Hepatocyte (in vitro differentiated cells): Measurements from ENCODE around the gene GRAP2. TPM values are rescaled to one million over a fixed set of nuclear protein-coding genes. Genes with fewer than 3 reads are reported as not detected.

Experiments used
- DNase-seq: peaks from one replicate; pipeline ENCODE4 v3.0.0-alpha.2; 2016; ENCODE audit warnings: low spot score
- H2AFZ ChIP-seq: fragments of 200-600 bp; sonication (generic); 2 replicates; pipeline ENCODE4 v1.6.0; 2016; ENCODE audit warnings: antibody characterized with exemption, mild to moderate bottlenecking
- H3K27ac ChIP-seq: fragments of 200-600 bp; sonication (generic); 2 replicates; pipeline ENCODE4 v1.5.1; 2016; ENCODE audit warnings: mild to moderate bottlenecking
- H3K27me3 ChIP-seq: fragments of 200-600 bp; sonication (generic); 2 replicates; pipeline ENCODE4 v1.6.1; 2016
- H3K36me3 ChIP-seq: fragments of 200-600 bp; sonication (generic); replicated peaks from 2 replicates; pipeline ENCODE4 v1.5.1; 2016; ENCODE audit warnings: low read depth; ENCODE audit not compliant: insufficient read depth
- H3K4me1 ChIP-seq: fragments of 200-600 bp; sonication (generic); 2 replicates; pipeline ENCODE4 v1.5.1; 2016; ENCODE audit warnings: mild to moderate bottlenecking, moderate library complexity; ENCODE audit not compliant: insufficient read depth
- H3K4me2 ChIP-seq: fragments of 200-600 bp; sonication (generic); 2 replicates; pipeline ENCODE4 v1.6.0; 2016
- H3K4me3 ChIP-seq: fragments of 200-600 bp; sonication (generic); 2 replicates; pipeline ENCODE4 v1.5.1; 2016; ENCODE audit warnings: mild to moderate bottlenecking
- H3K79me2 ChIP-seq: fragments of 200-600 bp; sonication (generic); 2 replicates; pipeline ENCODE4 v1.6.0; 2017; ENCODE audit warnings: mild to moderate bottlenecking
- H3K9me2 ChIP-seq: fragments of 200-600 bp; sonication (generic); replicated peaks from 2 replicates; pipeline ENCODE4 v1.6.0; 2017; ENCODE audit warnings: mild to moderate bottlenecking; ENCODE audit not compliant: insufficient read depth
- H3K9me3 ChIP-seq: fragments of 200-600 bp; sonication (generic); 2 replicates; pipeline ENCODE4 v1.5.1; 2016; ENCODE audit warnings: low read depth, mild to moderate bottlenecking
- H4K20me1 ChIP-seq: fragments of 200-600 bp; sonication (generic); 2 replicates; pipeline ENCODE4 v1.6.0; 2016; ENCODE audit warnings: mild to moderate bottlenecking; ENCODE audit not compliant: insufficient read depth, poor library complexity, severe bottlenecking
- EZH2 ChIP-seq: fragments of 200-600 bp; sonication (generic); IDR thresholded peaks from 2 replicates; pipeline ENCODE4 v1.6.1; 2016; ENCODE audit warnings: antibody characterized with exemption, mild to moderate bottlenecking, borderline replicate concordance
- EZH2phosphoT487 ChIP-seq: fragments of 200-600 bp; sonication (generic); IDR thresholded peaks from one replicate; pipeline ENCODE4 v1.6.1; 2018; ENCODE audit warnings: antibody characterized with exemption, mild to moderate bottlenecking, low read depth, moderate library complexity; ENCODE audit not compliant: unreplicated experiment, severe bottlenecking
- WGBS: methylation state at CpG from one replicate; pipeline ENCODE4 v1.1.6; 2016; ENCODE audit warnings: low lambda C conversion rate; ENCODE audit errors: missing lambda C conversion rate; 5-methylcytosine and 5-hydroxymethylcytosine counted together
- polyA plus RNA-seq: library from polyadenylated mRNA; unstranded; fragments of >200 nt; fragmentation: Nextera tagmentation; extraction: Ambion mirVana; gene quantifications from 2 replicates; pipeline ENCODE4 v1.2.1, GENCODE V29; 2016
- total RNA-seq: library from RNA; depleted of rRNA; stranded (reverse); fragments of >200 nt; gene quantifications from 2 replicates; pipeline ENCODE4 v1.2.3, GENCODE V29; 2014
- TF ChIP-seq, protein P1 (sequence below): fragments of 200-600 bp; sonication (generic); IDR thresholded peaks from 2 replicates; pipeline ENCODE4 v1.5.1; 2016; ENCODE audit warnings: antibody characterized with exemption, mild to moderate bottlenecking; ENCODE audit not compliant: poor library complexity

GRAP2 gene
- total and polyA plus RNA-seq, 2 experiments from 2014 or later = 0.51 TPM; not detected in 1

DNA sequence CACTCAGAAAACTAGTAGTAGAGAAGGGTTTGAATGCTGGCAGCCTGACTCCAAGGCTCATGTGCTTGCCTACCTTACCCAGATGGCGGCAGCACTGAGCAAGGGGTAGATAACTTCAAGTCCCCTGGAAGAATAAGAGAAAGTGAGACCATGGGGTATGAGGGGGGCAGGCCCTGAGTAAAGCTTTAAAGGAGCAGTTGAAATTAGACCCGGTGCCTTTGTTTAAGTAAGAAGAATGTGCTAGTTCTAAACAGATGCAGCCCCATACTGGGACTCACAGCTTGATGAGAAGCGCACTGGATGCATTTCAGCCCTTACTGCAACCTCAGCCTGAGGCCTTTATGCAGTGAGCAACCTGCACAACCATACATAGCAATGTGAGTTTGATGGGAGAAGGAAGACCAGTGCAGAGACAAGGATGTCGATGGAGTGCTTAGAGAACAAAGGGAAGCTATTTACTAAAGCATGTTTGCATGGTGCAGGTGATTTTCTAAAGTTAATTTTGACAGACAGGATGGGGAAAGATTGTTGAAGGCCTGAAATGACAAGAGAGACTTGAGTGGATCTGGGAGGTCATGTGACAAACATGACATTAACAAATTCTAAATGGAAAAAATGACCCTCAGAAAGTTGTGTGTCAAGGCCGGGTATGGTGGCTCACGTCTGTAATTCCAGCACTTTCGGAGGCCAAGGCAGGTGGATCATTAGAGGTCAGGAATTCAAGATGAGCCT, 32.2 kb downstream of the GRAP2 start:
- no peaks in the 10 kb centered on the region for H3K9me3 ChIP-seq
- H3K4me3 ChIP-seq = no peak overlapping the region
- no peaks in the 10 kb centered on the region for H3K36me3 ChIP-seq
- H3K4me1 ChIP-seq = peaks cover 6% of the 10 kb centered on the region
- DNase-seq = peak; percentile 36
- peaks cover 46% of the 10 kb centered on the region for H3K27me3 ChIP-seq
- no peaks in the 10 kb centered on the region for H3K9me2 ChIP-seq
- no peaks in the 10 kb centered on the region for H4K20me1 ChIP-seq
- TF ChIP-seq, protein P1, sequence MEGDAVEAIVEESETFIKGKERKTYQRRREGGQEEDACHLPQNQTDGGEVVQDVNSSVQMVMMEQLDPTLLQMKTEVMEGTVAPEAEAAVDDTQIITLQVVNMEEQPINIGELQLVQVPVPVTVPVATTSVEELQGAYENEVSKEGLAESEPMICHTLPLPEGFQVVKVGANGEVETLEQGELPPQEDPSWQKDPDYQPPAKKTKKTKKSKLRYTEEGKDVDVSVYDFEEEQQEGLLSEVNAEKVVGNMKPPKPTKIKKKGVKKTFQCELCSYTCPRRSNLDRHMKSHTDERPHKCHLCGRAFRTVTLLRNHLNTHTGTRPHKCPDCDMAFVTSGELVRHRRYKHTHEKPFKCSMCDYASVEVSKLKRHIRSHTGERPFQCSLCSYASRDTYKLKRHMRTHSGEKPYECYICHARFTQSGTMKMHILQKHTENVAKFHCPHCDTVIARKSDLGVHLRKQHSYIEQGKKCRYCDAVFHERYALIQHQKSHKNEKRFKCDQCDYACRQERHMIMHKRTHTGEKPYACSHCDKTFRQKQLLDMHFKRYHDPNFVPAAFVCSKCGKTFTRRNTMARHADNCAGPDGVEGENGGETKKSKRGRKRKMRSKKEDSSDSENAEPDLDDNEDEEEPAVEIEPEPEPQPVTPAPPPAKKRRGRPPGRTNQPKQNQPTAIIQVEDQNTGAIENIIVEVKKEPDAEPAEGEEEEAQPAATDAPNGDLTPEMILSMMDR = peak; percentile 41
- no peak for TF ChIP-seq EZH2phosphoT487
- TF ChIP-seq EZH2 = no peak
- H3K79me2 ChIP-seq = no peaks in the 10 kb centered on the region
- 68% methylated on average over 7 of the region's 7 CpGs for WGBS
- no peak overlapping the region for H3K27ac ChIP-seq
- H3K4me2 ChIP-seq = no peak overlapping the region
- no peak overlapping the region for H2AFZ ChIP-seq

DNA sequence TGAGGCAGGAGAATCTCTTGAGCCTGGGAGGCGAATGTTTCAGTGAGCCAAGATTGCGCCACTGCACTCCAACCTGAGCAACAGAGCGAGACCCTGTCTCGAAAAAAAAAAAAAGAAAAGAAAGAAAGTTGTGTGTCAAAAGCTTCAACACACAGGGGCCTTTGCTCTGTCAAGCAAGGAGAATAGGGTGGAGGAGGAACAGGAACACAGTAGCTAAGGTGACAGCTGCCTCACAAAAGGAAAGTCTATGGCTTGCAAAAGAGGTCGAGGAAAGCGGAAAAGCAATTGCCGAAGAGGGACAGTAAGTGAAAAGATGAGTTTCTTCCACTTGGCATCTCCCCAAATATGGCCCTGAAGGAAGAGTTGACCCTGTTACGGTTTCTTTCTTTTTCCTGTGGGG, 32.9 kb downstream of the GRAP2 start:
- H3K27me3 ChIP-seq = peaks cover 46% of the 10 kb centered on the region
- H3K27ac ChIP-seq = no peak overlapping the region
- WGBS = 92% methylated on average over 8 of the region's 8 CpGs
- no peaks in the 10 kb centered on the region for H3K79me2 ChIP-seq
- no peak overlapping the region for H3K4me2 ChIP-seq
- H4K20me1 ChIP-seq = no peaks in the 10 kb centered on the region
- H3K9me3 ChIP-seq = no peaks in the 10 kb centered on the region
- H3K9me2 ChIP-seq = no peaks in the 10 kb centered on the region
- no peak overlapping the region for H3K4me3 ChIP-seq
- H2AFZ ChIP-seq = no peak overlapping the region
- TF ChIP-seq EZH2phosphoT487 = no peak
- TF ChIP-seq, protein P1 = no peak
- no peak for TF ChIP-seq EZH2
- DNase-seq = no peak
- peaks cover 6% of the 10 kb centered on the region for H3K4me1 ChIP-seq
- H3K36me3 ChIP-seq = no peaks in the 10 kb centered on the region

GRCh38 chr22:39935116-39935515, 34.2 kb downstream of the GRAP2 start:
- H3K36me3 ChIP-seq = no peaks in the 10 kb centered on the region
- no peak overlapping the region for H2AFZ ChIP-seq
- H3K9me3 ChIP-seq = no peaks in the 10 kb centered on the region
- H3K27ac ChIP-seq = no peak overlapping the region
- no peak overlapping the region for H3K4me2 ChIP-seq
- DNase-seq = no peak
- no peaks in the 10 kb centered on the region for H3K79me2 ChIP-seq
- TF ChIP-seq EZH2phosphoT487 = no peak
- no peak for TF ChIP-seq EZH2
- TF ChIP-seq, protein P1 = no peak
- no peaks in the 10 kb centered on the region for H3K9me2 ChIP-seq
- no peaks in the 10 kb centered on the region for H4K20me1 ChIP-seq
- peaks cover 46% of the 10 kb centered on the region for H3K27me3 ChIP-seq
- H3K4me1 ChIP-seq = no peaks in the 10 kb centered on the region
- no peak overlapping the region for H3K4me3 ChIP-seq
- WGBS = 81% methylated on average over 4 of the region's 4 CpGs

DNA sequence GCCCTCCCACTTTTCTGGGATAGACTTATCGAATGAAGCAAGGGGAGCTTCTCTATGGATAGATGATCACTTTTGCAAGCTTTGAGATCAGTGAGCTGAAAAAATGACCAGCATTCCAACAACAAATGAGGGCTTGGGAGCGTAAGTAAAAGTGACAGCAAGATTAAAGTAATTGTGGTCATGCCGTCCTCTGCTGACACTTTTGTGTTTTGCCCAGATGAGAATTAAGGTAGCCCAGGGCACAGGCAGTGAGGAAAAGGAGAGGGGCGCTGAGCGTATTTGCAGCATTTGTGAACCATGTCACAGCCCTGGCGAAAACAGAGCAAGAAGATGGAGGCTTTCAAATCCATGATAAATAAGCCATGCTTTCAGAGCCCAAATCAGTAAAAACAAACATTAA, 34.7 kb downstream of the GRAP2 start:
- Histone ChIP-seq H3K4me3 (no peak overlapping the region), H3K9me2 (no peaks in the 10 kb centered on the region), H3K27me3 (peaks cover 45% of the 10 kb centered on the region), H3K79me2 (no peaks in the 10 kb centered on the region), H2AFZ (no peak overlapping the region), H4K20me1 (no peaks in the 10 kb centered on the region), H3K9me3 (no peaks in the 10 kb centered on the region), H3K4me2 (no peak overlapping the region), H3K27ac (no peak overlapping the region), H3K4me1 (no peaks in the 10 kb centered on the region), H3K36me3 (no peaks in the 10 kb centered on the region)
- TF ChIP-seq EZH2phosphoT487 = no peak
- no peak for TF ChIP-seq EZH2
- TF ChIP-seq, protein P1 = no peak
- 77% methylated on average over 6 of the region's 6 CpGs for whole genome bisulfite sequencing
- DNase-seq = no peak
